ENCODE measurements around the gene OR52K2. TPM values are rescaled to one million over a fixed set of nuclear protein-coding genes. Genes with fewer than 3 reads are reported as not detected.

OR52K2 gene
- total and polyA plus RNA-seq, 4 donors: not detected

- Histone ChIP-seq H3K36me3 (ENCODE audit: control insufficient read depth in 1 of 2, insufficient read depth in 2 of 2, low read length in 1 of 2) (no peaks in the 10 kb centered on the region), H3K9me3 (ENCODE audit: control insufficient read depth, low read length) (peaks cover 2% of the 10 kb centered on the region), H3K4me3 (ENCODE audit: low read length in 2 of 2) (no peak overlapping the region), H3K27ac (ENCODE audit: low read depth in 1 of 2, low read length in 2 of 2) (no peak overlapping the region), H3K4me1 (ENCODE audit: control insufficient read depth in 1 of 2, insufficient read depth in 2 of 2, low read length in 2 of 2) (no peaks in the 10 kb centered on the region), H3K27me3 (ENCODE audit: control insufficient read depth in 1 of 2, insufficient read depth in 2 of 2, low read length in 1 of 2) (peaks cover 0 to 1% of the 10 kb centered on the region in 2 donors)
- intact Hi-C loops (cut with DNase I): no loop called here
- DNase-seq (no peak), ATAC-seq (ENCODE audit: low FRiP score) (no peak)
- WGBS, 2 donors: 29 to 44% methylated on average over 5 of the region's 5 CpGs
These were observed 17.2 kb downstream of the OR52K2 start for GRCh38 chr11:4466131-4466870.

- no peak for DNase-seq
These were observed 17.9 kb downstream of the OR52K2 start for GRCh38 chr11:4466871-4467442.

GRCh38 chr11:4467811-4468606 lies 18.9 kb downstream of the OR52K2 start:
- Histone ChIP-seq H3K27me3 (ENCODE audit: control insufficient read depth in 1 of 2, insufficient read depth in 2 of 2, low read length in 1 of 2) (peaks cover 0 to 1% of the 10 kb centered on the region in 2 donors), H3K4me3 (ENCODE audit: low read length in 2 of 2) (no peak overlapping the region), H3K27ac (ENCODE audit: low read depth in 1 of 2, low read length in 2 of 2) (no peak overlapping the region), H3K9me3 (ENCODE audit: control insufficient read depth, low read length) (peaks cover 2% of the 10 kb centered on the region), H3K4me1 (ENCODE audit: control insufficient read depth in 1 of 2, insufficient read depth in 2 of 2, low read length in 2 of 2) (no peaks in the 10 kb centered on the region), H3K36me3 (ENCODE audit: control insufficient read depth in 1 of 2, insufficient read depth in 2 of 2, low read length in 1 of 2) (no peaks in the 10 kb centered on the region)
- 65 to 73% methylated on average over 2 to 3 of the region's 3 CpGs for WGBS, 2 donors
- intact Hi-C loops (cut with DNase I): no loop called here
- no peak for DNase-seq
- no peak for ATAC-seq (ENCODE audit: low FRiP score)

More at GRCh38 chr11:4466871-4467442, 17.9 kb downstream of the OR52K2 start:
- Histone ChIP-seq H3K4me3 (ENCODE audit: low read length in 2 of 2) (no peak overlapping the region), H3K4me1 (ENCODE audit: control insufficient read depth in 1 of 2, insufficient read depth in 2 of 2, low read length in 2 of 2) (no peaks in the 10 kb centered on the region), H3K27me3 (ENCODE audit: control insufficient read depth in 1 of 2, insufficient read depth in 2 of 2, low read length in 1 of 2) (peaks cover 0 to 1% of the 10 kb centered on the region in 2 donors), H3K9me3 (ENCODE audit: control insufficient read depth, low read length) (peaks cover 2% of the 10 kb centered on the region), H3K27ac (ENCODE audit: low read depth in 1 of 2, low read length in 2 of 2) (no peak overlapping the region), H3K36me3 (ENCODE audit: control insufficient read depth in 1 of 2, insufficient read depth in 2 of 2, low read length in 1 of 2) (no peaks in the 10 kb centered on the region)
- intact Hi-C loops (cut with DNase I): no loop called here
- no peak for ATAC-seq (ENCODE audit: low FRiP score)

GRCh38 chr11:4479644-4480043 lies 30.5 kb downstream of the OR52K2 start:
- Histone ChIP-seq H3K27ac (ENCODE audit: low read depth in 1 of 2, low read length in 2 of 2) (no peak overlapping the region), H3K4me3 (ENCODE audit: low read length in 2 of 2) (no peak overlapping the region), H3K4me1 (ENCODE audit: control insufficient read depth in 1 of 2, insufficient read depth in 2 of 2, low read length in 2 of 2) (no peaks in the 10 kb centered on the region), H3K9me3 (ENCODE audit: control insufficient read depth, low read length) (no peaks in the 10 kb centered on the region), H3K36me3 (ENCODE audit: control insufficient read depth in 1 of 2, insufficient read depth in 2 of 2, low read length in 1 of 2) (no peaks in the 10 kb centered on the region), H3K27me3 (ENCODE audit: control insufficient read depth in 1 of 2, insufficient read depth in 2 of 2, low read length in 1 of 2) (no peaks in the 10 kb centered on the region)
- DNase-seq: no peak
- intact Hi-C loops (cut with DNase I): no loop called here
- ATAC-seq (ENCODE audit: low FRiP score): no peak
- whole genome bisulfite sequencing, 2 donors: 69 to 71% methylated on average over 1 of the region's 1 CpG

GRCh38 chr11:4480577-4481239 lies 31.6 kb downstream of the OR52K2 start:
- no peak for DNase-seq
- H3K9me3 ChIP-seq (ENCODE audit: control insufficient read depth, low read length): no peaks in the 10 kb centered on the region
- no peaks in the 10 kb centered on the region for H3K36me3 ChIP-seq (ENCODE audit: control insufficient read depth in 1 of 2, insufficient read depth in 2 of 2, low read length in 1 of 2)
- ATAC-seq (ENCODE audit: low FRiP score): no peak
- no peaks in the 10 kb centered on the region for H3K27me3 ChIP-seq (ENCODE audit: control insufficient read depth in 1 of 2, insufficient read depth in 2 of 2, low read length in 1 of 2)
- H3K4me1 ChIP-seq (ENCODE audit: control insufficient read depth in 1 of 2, insufficient read depth in 2 of 2, low read length in 2 of 2): no peaks in the 10 kb centered on the region
- no peak overlapping the region for H3K4me3 ChIP-seq (ENCODE audit: low read length in 2 of 2)
- 74 to 76% methylated on average over 4 of the region's 4 CpGs for WGBS, 2 donors
- intact Hi-C loops (cut with DNase I): no loop called here
- H3K27ac ChIP-seq (ENCODE audit: low read depth in 1 of 2, low read length in 2 of 2): no peak overlapping the region

- DNase-seq: no peak
- no peak for ATAC-seq (ENCODE audit: low FRiP score)
- intact Hi-C loops (cut with DNase I): no loop called here
These were observed 32.1 kb downstream of the OR52K2 start for GRCh38 chr11:4481240-4481582.

GRCh38 chr11:4482445-4482844 lies 33.4 kb downstream of the OR52K2 start, which contains the start of gene OR52K1:
OR52K1 (plus strand) TSS chr11:4482646; CDS start chr11:4488901, 6,255 bp downstream.
- Histone ChIP-seq H3K27ac (ENCODE audit: low read depth in 1 of 2, low read length in 2 of 2) (no peak within 1 kb of the TSS), H3K27me3 (ENCODE audit: control insufficient read depth in 1 of 2, insufficient read depth in 2 of 2, low read length in 1 of 2) (no peaks in the 10 kb centered on the region), H3K4me3 (ENCODE audit: low read length in 2 of 2) (no peak within 1 kb of the TSS), H3K9me3 (ENCODE audit: control insufficient read depth, low read length) (no peaks in the 10 kb centered on the region), H3K4me1 (ENCODE audit: control insufficient read depth in 1 of 2, insufficient read depth in 2 of 2, low read length in 2 of 2) (no peaks in the 10 kb centered on the region), H3K36me3 (ENCODE audit: control insufficient read depth in 1 of 2, insufficient read depth in 2 of 2, low read length in 1 of 2) (no peaks in the 10 kb centered on the region)
- no peak for ATAC-seq (ENCODE audit: low FRiP score)
- intact Hi-C loops (cut with DNase I): no loop called here
- peak in 1 of 2 donors; percentile 61 for DNase-seq
- 58 to 72% methylated on average over 2 of the region's 2 CpGs for WGBS, 2 donors

More at GRCh38 chr11:4481240-4481582, 32.1 kb downstream of the OR52K2 start:
- no peaks in the 10 kb centered on the region for H3K9me3 ChIP-seq (ENCODE audit: control insufficient read depth, low read length)
- no peak overlapping the region for H3K4me3 ChIP-seq (ENCODE audit: low read length in 2 of 2)
- no peaks in the 10 kb centered on the region for H3K4me1 ChIP-seq (ENCODE audit: control insufficient read depth in 1 of 2, insufficient read depth in 2 of 2, low read length in 2 of 2)
- no peak overlapping the region for H3K27ac ChIP-seq (ENCODE audit: low read depth in 1 of 2, low read length in 2 of 2)
- no peaks in the 10 kb centered on the region for H3K36me3 ChIP-seq (ENCODE audit: control insufficient read depth in 1 of 2, insufficient read depth in 2 of 2, low read length in 1 of 2)
- H3K27me3 ChIP-seq (ENCODE audit: control insufficient read depth in 1 of 2, insufficient read depth in 2 of 2, low read length in 1 of 2): no peaks in the 10 kb centered on the region

GRCh38 chr11:4484310-4484709 lies 35.2 kb downstream of the OR52K2 start:
- intact Hi-C loops (cut with DNase I): no loop called here
- Histone ChIP-seq H3K9me3 (ENCODE audit: control insufficient read depth, low read length) (no peaks in the 10 kb centered on the region), H3K4me3 (ENCODE audit: low read length in 2 of 2) (no peak overlapping the region), H3K36me3 (ENCODE audit: control insufficient read depth in 1 of 2, insufficient read depth in 2 of 2, low read length in 1 of 2) (no peaks in the 10 kb centered on the region), H3K27me3 (ENCODE audit: control insufficient read depth in 1 of 2, insufficient read depth in 2 of 2, low read length in 1 of 2) (no peaks in the 10 kb centered on the region), H3K4me1 (ENCODE audit: control insufficient read depth in 1 of 2, insufficient read depth in 2 of 2, low read length in 2 of 2) (no peaks in the 10 kb centered on the region), H3K27ac (ENCODE audit: low read depth in 1 of 2, low read length in 2 of 2) (no peak overlapping the region)
- DNase-seq (no peak), ATAC-seq (ENCODE audit: low FRiP score) (no peak)
- WGBS, 2 donors: 63 to 73% methylated on average over 4 of the region's 4 CpGs
